ENCODE measurements around the gene KRT7. TPM values are rescaled to one million over a fixed set of nuclear protein-coding genes. Genes with fewer than 3 reads are reported as not detected.

KRT7 gene
- total RNA-seq, 4 donors from 2014 or later = 2.5 to 33.9 (median 6.3) TPM

DNA sequence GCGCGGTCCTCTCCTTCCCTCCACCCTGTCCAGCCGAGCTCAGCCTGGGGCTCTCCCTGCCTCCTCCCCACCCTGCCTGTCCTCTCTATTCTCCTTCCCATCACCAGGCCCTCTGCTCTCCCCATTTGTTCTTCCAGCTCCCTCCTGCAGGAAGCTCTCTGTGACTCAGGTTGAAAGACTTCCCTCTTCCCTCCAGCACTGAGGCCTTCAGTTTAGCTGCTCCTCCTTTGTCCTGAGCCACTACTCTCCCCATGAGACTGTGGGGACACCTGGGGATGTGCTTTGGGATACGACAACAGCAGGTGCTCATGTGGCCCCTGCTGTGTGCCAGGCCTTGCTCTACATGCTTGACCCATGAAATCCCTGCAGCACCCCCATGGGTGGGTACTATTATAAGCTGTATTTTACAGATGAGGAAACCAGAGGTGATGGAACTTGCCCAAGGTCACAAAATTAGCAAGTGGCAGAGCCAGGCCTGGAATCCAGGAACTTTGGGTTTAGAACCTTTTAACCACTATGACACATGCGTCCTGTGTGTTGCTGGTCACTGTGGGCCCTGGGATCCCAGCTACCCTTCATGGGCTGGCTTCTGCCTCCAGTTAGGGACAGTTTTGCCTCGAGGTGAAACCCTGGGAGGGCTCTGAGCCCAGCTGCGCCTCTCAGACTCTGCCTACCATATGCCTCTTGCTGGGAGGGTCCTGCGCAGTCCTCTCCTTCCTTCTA lies 46.8 kb upstream of the KRT7 start:
- no peaks in the 10 kb centered on the region for H3K9me3 ChIP-seq
- peaks cover 0 to 16% (median 0%) of the 10 kb centered on the region in 4 donors for H3K4me1 ChIP-seq
- no peaks in the 10 kb centered on the region for H3K27me3 ChIP-seq
- WGBS, 2 donors = 83 to 86% methylated on average over 8 of the region's 8 CpGs
- TF ChIP-seq, protein P1, sequence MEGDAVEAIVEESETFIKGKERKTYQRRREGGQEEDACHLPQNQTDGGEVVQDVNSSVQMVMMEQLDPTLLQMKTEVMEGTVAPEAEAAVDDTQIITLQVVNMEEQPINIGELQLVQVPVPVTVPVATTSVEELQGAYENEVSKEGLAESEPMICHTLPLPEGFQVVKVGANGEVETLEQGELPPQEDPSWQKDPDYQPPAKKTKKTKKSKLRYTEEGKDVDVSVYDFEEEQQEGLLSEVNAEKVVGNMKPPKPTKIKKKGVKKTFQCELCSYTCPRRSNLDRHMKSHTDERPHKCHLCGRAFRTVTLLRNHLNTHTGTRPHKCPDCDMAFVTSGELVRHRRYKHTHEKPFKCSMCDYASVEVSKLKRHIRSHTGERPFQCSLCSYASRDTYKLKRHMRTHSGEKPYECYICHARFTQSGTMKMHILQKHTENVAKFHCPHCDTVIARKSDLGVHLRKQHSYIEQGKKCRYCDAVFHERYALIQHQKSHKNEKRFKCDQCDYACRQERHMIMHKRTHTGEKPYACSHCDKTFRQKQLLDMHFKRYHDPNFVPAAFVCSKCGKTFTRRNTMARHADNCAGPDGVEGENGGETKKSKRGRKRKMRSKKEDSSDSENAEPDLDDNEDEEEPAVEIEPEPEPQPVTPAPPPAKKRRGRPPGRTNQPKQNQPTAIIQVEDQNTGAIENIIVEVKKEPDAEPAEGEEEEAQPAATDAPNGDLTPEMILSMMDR (IDR thresholded peaks at IDR 0.05) = no peak
- TF ChIP-seq EP300 (IDR thresholded peaks at IDR 0.05) (no peak), POLR2A (IDR thresholded peaks at IDR 0.05) (no peak)
- no peak overlapping the region for H3K4me3 ChIP-seq
- H3K36me3 ChIP-seq = no peaks in the 10 kb centered on the region
- DNase-seq (ENCODE audit: low spot score in 2 of 2) = no peak
- peak overlapping the region in 1 of 4 donors; percentile 4 for H3K27ac ChIP-seq

DNA sequence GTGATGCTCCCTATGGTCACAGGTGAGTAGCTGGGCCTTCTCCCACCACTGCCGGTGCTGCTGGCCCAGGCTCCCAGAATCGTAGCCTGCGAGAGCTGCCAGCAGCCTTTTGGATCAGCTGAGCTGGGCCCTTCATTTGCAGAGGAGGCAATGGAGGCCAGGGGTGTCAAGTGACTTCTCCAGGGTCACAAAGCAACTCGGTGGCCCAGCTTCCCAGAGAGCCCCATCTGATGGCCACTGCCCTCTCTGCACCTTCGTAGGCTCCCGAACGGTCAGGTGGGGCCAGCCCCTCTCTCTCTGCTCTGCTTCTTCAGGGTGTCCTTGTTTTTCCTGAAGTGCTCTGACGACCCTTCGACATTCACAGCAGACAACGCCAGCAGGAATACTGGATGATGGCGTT lies 45.8 kb upstream of the KRT7 start:
- DNase-seq (ENCODE audit: low spot score in 2 of 2) = no peak
- H3K36me3 ChIP-seq = no peaks in the 10 kb centered on the region
- TF ChIP-seq, protein P1 (IDR thresholded peaks at IDR 0.05) = no peak
- no peak for TF ChIP-seq POLR2A (IDR thresholded peaks at IDR 0.05)
- TF ChIP-seq EP300 (IDR thresholded peaks at IDR 0.05) = no peak
- no peaks in the 10 kb centered on the region for H3K27me3 ChIP-seq
- H3K4me3 ChIP-seq = no peak overlapping the region
- H3K4me1 ChIP-seq = peaks cover 0 to 25% (median 8%) of the 10 kb centered on the region in 4 donors
- no peaks in the 10 kb centered on the region for H3K9me3 ChIP-seq
- H3K27ac ChIP-seq = no peak overlapping the region
- WGBS, 2 donors = 88 to 94% methylated on average over 11 of the region's 11 CpGs

DNA sequence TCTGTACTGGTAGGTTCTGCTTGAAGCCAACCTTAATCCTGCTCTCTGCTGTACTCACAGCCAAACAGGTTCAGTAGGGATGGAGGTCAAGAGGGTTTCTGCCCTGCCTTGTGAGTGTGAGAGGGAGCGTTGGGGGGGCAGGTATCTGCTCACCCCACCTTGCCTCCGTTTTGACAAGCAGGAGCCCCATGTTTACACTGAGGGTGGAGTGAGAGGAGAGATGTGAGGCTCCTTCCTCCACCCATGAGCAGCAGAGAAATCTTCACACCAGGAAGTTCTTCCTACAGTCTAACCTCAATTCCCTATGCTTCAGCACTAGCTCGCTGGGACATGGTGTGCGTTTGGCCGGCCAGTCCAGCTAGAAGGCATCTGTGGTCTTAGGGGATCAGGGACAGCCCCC lies 45.4 kb upstream of the KRT7 start:
- peaks cover 0 to 30% (median 10%) of the 10 kb centered on the region in 4 donors for H3K4me1 ChIP-seq

DNA sequence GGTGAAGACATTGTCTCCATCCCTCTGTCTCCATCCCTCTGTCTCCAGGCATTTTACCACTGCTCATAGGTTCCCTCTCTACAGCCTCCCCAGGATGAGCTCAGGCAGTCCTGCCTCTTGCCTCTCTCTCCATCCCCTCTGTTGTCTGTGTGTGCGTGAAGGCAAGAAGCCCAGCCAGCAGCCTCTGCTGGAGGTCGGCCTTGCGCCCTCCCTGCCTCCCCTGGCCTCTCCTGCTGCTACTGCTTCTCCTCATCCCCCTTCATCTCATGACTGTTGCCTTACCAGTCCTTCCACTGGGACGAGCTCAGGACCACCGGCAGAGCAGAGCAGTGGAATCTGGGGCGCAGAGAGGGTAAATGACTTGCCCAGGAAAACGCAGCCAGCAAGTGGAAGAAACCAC lies 44.4 kb upstream of the KRT7 start:
- TF ChIP-seq, protein P1 (IDR thresholded peaks at IDR 0.05) = no peak
- TF ChIP-seq POLR2A (IDR thresholded peaks at IDR 0.05) (no peak), EP300 (IDR thresholded peaks at IDR 0.05) (no peak)
- DNase-seq (ENCODE audit: low spot score in 2 of 2) = no peak

More for the DNA sequence above, 45.4 kb upstream of the KRT7 start:
- H3K36me3 ChIP-seq = no peaks in the 10 kb centered on the region
- DNase-seq (ENCODE audit: low spot score in 2 of 2) = no peak
- TF ChIP-seq, protein P1 (IDR thresholded peaks at IDR 0.05) = no peak
- TF ChIP-seq EP300 (IDR thresholded peaks at IDR 0.05) (no peak), POLR2A (IDR thresholded peaks at IDR 0.05) (no peak)
- 90 to 91% methylated on average over 5 of the region's 5 CpGs for WGBS, 2 donors
- H3K27ac ChIP-seq = no peak overlapping the region
- no peaks in the 10 kb centered on the region for H3K27me3 ChIP-seq
- H3K9me3 ChIP-seq = no peaks in the 10 kb centered on the region
- no peak overlapping the region for H3K4me3 ChIP-seq

DNA sequence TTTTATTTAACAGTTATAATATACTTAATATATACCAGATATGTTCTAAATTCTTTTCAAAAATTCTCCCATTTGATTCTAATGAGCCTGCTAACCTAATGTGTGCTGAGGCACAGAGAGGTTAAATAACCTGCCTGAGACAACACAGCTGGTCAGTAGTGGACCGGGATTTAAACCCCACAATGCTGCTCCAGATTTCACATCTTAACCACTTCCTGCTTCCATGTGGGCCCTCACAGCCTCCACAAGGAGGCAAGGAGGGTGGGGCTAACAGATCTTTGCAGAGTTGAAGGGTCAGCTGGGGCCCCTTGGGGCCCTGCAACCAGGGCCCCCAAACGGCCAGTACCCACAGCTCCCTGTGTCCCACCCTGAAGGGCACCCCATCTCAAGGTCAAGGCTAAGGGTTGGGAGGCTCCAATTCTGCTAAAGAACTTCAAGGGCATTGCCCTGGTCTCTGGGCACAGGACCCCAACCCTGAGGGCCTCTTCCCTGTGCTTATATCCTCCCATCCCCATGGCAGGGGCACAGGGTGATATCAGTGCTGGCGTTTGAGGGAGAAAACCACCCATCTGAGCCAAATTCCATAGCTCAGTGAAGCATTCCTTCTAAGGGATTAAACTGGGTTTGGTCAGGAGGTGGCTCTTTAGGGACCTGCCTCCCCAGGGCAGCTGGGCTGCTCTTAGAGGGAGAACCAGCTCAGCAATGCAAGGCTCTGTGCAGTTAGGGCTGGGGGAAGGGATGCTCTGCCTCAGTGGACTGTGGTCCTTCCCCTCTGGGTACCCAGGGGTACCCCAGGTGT lies 43.5 kb upstream of the KRT7 start:
- no peak overlapping the region for H3K4me3 ChIP-seq
- H3K36me3 ChIP-seq = no peaks in the 10 kb centered on the region
- no peak overlapping the region for H3K27ac ChIP-seq
- 32 to 39% methylated on average over 3 of the region's 3 CpGs for WGBS, 2 donors
- H3K27me3 ChIP-seq = no peaks in the 10 kb centered on the region
- no peaks in the 10 kb centered on the region for H3K9me3 ChIP-seq
- peaks cover 0 to 45% (median 10%) of the 10 kb centered on the region in 4 donors for H3K4me1 ChIP-seq
- no peak for TF ChIP-seq EP300 (IDR thresholded peaks at IDR 0.05)
- TF ChIP-seq, protein P1 (IDR thresholded peaks at IDR 0.05) = no peak
- TF ChIP-seq POLR2A (IDR thresholded peaks at IDR 0.05) = no peak
- no peak for DNase-seq (ENCODE audit: low spot score in 2 of 2)

More for the DNA sequence above, 44.4 kb upstream of the KRT7 start:
- Histone ChIP-seq H3K36me3 (no peaks in the 10 kb centered on the region), H3K4me3 (no peak overlapping the region), H3K27ac (no peak overlapping the region), H3K9me3 (no peaks in the 10 kb centered on the region), H3K27me3 (no peaks in the 10 kb centered on the region), H3K4me1 (peaks cover 0 to 40% (median 10%) of the 10 kb centered on the region in 4 donors)
- 87 to 93% methylated on average over 7 of the region's 7 CpGs for WGBS, 2 donors

Data from tibial nerve (tissue), 4 donors.